K562 (cell line): Measurements from ENCODE around the gene CEP128. TPM values are rescaled to one million over a fixed set of nuclear protein-coding genes. Genes with fewer than 3 reads are reported as not detected.

ENCODE experiments used
- ATAC-seq: fragments of 200-7000 bp; cut with Tn5 transposase; 3 replicates; pipeline ENCODE4 v1.9.1; 2020; ENCODE audit warnings: moderate library complexity
- BruUV-seq: library from RNA; stranded (reverse); fragments of 400-500 nt; replicated peaks from 2 replicates; lab custom pipeline; 2021; lab: Mats Ljungman, UMichigan
- CTCF ChIA-PET: fragments of 300-600 bp; formaldehyde crosslinking; extraction: SDS; loops from one replicate; lab custom pipeline; 2021; ENCODE audit warnings: low intra/inter-chr PET ratio; lab: Yijun Ruan, JAX
- POLR2A ChIA-PET: fragments of 300-600, 350-650 bp; sonication (Branson Sonifier 250); formaldehyde crosslinking; extraction: SDS; loops from one replicate; lab custom pipeline; 2021; ENCODE audit warnings: antibody characterized with exemption, inconsistent platforms; lab: Yijun Ruan, JAX
- DNase-seq, 4 experiments: peaks; one replicate each; pipeline versions ENCODE4 v3.0.0 to v3.0.0-alpha.2; 2011 to 2018; ENCODE audit warnings: low spot score in 3 of 4, mixed read lengths in 3 of 4; ENCODE audit errors: extremely low read depth in 1 of 4
- FAIRE-seq: peaks from 2 replicates; lab custom pipeline; 2011; peaks lifted over from hg19 to GRCh38; lab: Jason Lieb, UNC
- H2AFZ ChIP-seq: 2 replicates; pipeline ENCODE4 v1.6.0; 2011; ENCODE audit warnings: low read depth, low read length, control low read depth, inconsistent platforms
- H3K27ac ChIP-seq: fragments of 200-600 bp; 3 replicates; pipeline ENCODE4 v1.8.0; 2011; ENCODE audit warnings: low read depth, mild to moderate bottlenecking, control low read depth, inconsistent platforms, low read length, moderate library complexity, mixed read lengths; ENCODE audit errors: extremely low read depth
- H3K27me3 ChIP-seq, 2 experiments: fragments of 300-600 bp in 1 of 2; 2 replicates in 1 of 2; 3 replicates in 1 of 2; pipeline versions ENCODE4 v1.6.0 to v1.8.0; 2011; ENCODE audit warnings: inconsistent platforms in 2 of 2, low read length in 2 of 2, mild to moderate bottlenecking in 1 of 2, mixed read lengths in 1 of 2, moderate library complexity in 1 of 2; ENCODE audit not compliant: control insufficient read depth in 2 of 2, insufficient read depth in 2 of 2
- H3K36me3 ChIP-seq: fragments of 300-600 bp; 3 replicates; pipeline ENCODE4 v1.8.0; 2011; ENCODE audit warnings: mild to moderate bottlenecking, low read length, inconsistent platforms; ENCODE audit not compliant: control insufficient read depth, insufficient read depth
- H3K4me1 ChIP-seq, 2 experiments: fragments of 200-600 bp in 1 of 2; replicated peaks in 1 of 2; 2 replicates in 1 of 2; 3 replicates in 1 of 2; pipeline versions ENCODE4 v1.5.1 to v1.8.0; 2011; ENCODE audit warnings: inconsistent platforms in 2 of 2, low read length in 2 of 2, mild to moderate bottlenecking in 1 of 2, mixed read lengths in 1 of 2, moderate library complexity in 1 of 2; ENCODE audit not compliant: control insufficient read depth in 2 of 2, insufficient read depth in 2 of 2
- H3K4me2 ChIP-seq: 2 replicates; pipeline ENCODE4 v1.6.1; 2011; ENCODE audit warnings: low read length, control low read depth, inconsistent platforms, mixed read lengths; ENCODE audit not compliant: insufficient read depth
- H3K4me3 ChIP-seq: fragments of 200-600 bp; sonication (generic), shearing (Covaris generic); 2 replicates; pipeline ENCODE4 v1.5.1; 2016; ENCODE audit warnings: control low read depth, inconsistent platforms
- H3K79me2 ChIP-seq: fragments of 200-600 bp; 3 replicates; pipeline ENCODE4 v1.8.0; 2011; ENCODE audit warnings: low read length, inconsistent platforms; ENCODE audit not compliant: control insufficient read depth, insufficient read depth
- H3K9ac ChIP-seq, 2 experiments: 2 replicates each; pipeline versions ENCODE4 v1.6.0 to v1.6.1; 2011; ENCODE audit warnings: low read depth in 2 of 2, low read length in 2 of 2, control low read depth in 1 of 2, inconsistent platforms in 1 of 2, mild to moderate bottlenecking in 1 of 2, mixed read lengths in 1 of 2; ENCODE audit not compliant: insufficient read depth in 1 of 2
- H3K9me1 ChIP-seq: one replicate; pipeline ENCODE4 v1.6.0; 2011; ENCODE audit warnings: inconsistent platforms, mild to moderate bottlenecking, low read length, moderate library complexity; ENCODE audit not compliant: control insufficient read depth, insufficient read depth
- H3K9me3 ChIP-seq: replicated peaks from 2 replicates; pipeline ENCODE4 v1.5.1; 2011; ENCODE audit warnings: low read depth, low read length, inconsistent platforms; ENCODE audit not compliant: control insufficient read depth, insufficient read depth
- H4K20me1 ChIP-seq: replicated peaks from 2 replicates; pipeline ENCODE4 v1.6.1; 2011; ENCODE audit warnings: low read length, inconsistent platforms, mixed read lengths; ENCODE audit not compliant: control insufficient read depth, insufficient read depth
- FOXK2 ChIP-seq, 2 experiments: fragments of 450-650 bp; IDR thresholded peaks in 1 of 2; conservative IDR thresholded peaks in 1 of 2; 2 replicates each; pipeline ENCODE4 v1.6.1; 2016; ENCODE audit warnings: low read depth in 2 of 2, mild to moderate bottlenecking in 1 of 2
- HMGN3 ChIP-seq: IDR thresholded peaks from 2 replicates; pipeline ENCODE4 v1.6.1; 2011; ENCODE audit warnings: borderline replicate concordance, low read depth, mild to moderate bottlenecking, mixed read lengths, low read length; ENCODE audit not compliant: insufficient read length; ENCODE audit errors: extremely low read depth
- ZBTB7A ChIP-seq: IDR thresholded peaks from 2 replicates; pipeline ENCODE4 v1.6.1; 2011; ENCODE audit warnings: low read depth, mild to moderate bottlenecking, low read length, moderate library complexity, borderline replicate concordance; ENCODE audit not compliant: control insufficient read depth
- ZNF77 ChIP-seq: fragments of 250-450 bp; sonication (Bioruptor Pico); IDR thresholded peaks from 2 replicates; pipeline ENCODE4 v1.5.0; 2020
- WGBS: fragments of 100-300 bp; shearing (Covaris generic); methylation state at CpG from one replicate; pipeline ENCODE4 v1.1.6; 2016; ENCODE audit warnings: low coverage, mixed read lengths; ENCODE audit not compliant: insufficient coverage; ENCODE audit errors: missing lambda C conversion rate; 5-methylcytosine and 5-hydroxymethylcytosine counted together
- in situ Hi-C: fragments of 300-500 bp; cut with MboI; formaldehyde crosslinking; loops from 4 replicates; pipeline ENCODE4 v1.15.0; 2018; ENCODE audit warnings: inconsistent platforms, mixed read lengths
- intact Hi-C: fragments of 100-400 bp; cut with micrococcal nuclease; formaldehyde crosslinking; loops from 2 replicates; pipeline ENCODE4 v1.14.2; 2022
- polyA plus RNA-seq, 8 experiments: library from polyadenylated mRNA; depleted of rRNA in 4 of 8; stranded (reverse) in 5 of 8; unstranded in 3 of 8; fragments of >200 nt; fragmentation: Nextera tagmentation in 2 of 8; fragmentation: Illumina TruSeq in 1 of 8; extraction: Ambion mirVana in 2 of 8; extraction: Trizol in 1 of 8; gene quantifications; 2 replicates each; pipeline versions ENCODE4 v1.2.1 to v1.2.3, GENCODE V29; 2011 to 2014; ENCODE audit warnings: inconsistent platforms in 1 of 8, missing spikeins in 1 of 8
- total RNA-seq, 7 experiments: library from RNA; depleted of rRNA in 6 of 7; stranded (reverse); fragments of >200 nt in 6 of 7; fragmentation: Illumina TruSeq in 2 of 7; extraction: Trizol in 2 of 7; gene quantifications; 2 replicates each; pipeline versions ENCODE4 v1.2.1 to v1.2.3, GENCODE V29; 2011 to 2021; ENCODE audit warnings: low replicate concordance in 1 of 7
- TF ChIP-seq, protein P1 (sequence below), 3 experiments: fragments of 200-800 bp in 1 of 3; sonication (Bioruptor generic) in 1 of 3; sonication (generic) in 1 of 3; formaldehyde crosslinking in 1 of 3; IDR thresholded peaks; 2 replicates each; pipeline versions ENCODE4 v1.6.1 to v1.8.0; 2016 to 2022; ENCODE audit warnings: mild to moderate bottlenecking in 2 of 3, missing compliant biosample characterization in 2 of 3, missing genetic modification characterization in 2 of 3, missing genetic modification reagents in 1 of 3

The CEP128 gene
- total and polyA plus RNA-seq, 9 of the 15 experiments (the other 6 are each of a cell fraction or from before 2014, with no cell fraction given) = 2.3 to 9.2 (median 4.6) TPM

- Histone ChIP-seq H3K9me3 (no peaks in the 10 kb centered on the region), H3K79me2 (no peaks in the 10 kb centered on the region), H3K36me3 (no peaks in the 10 kb centered on the region), H3K4me2 (no peak overlapping the region), H3K4me1 (no peaks in the 10 kb centered on the region), H3K27ac (no peak overlapping the region), H4K20me1 (no peaks in the 10 kb centered on the region), H3K9ac (no peak overlapping the region), H3K9me1 (no peaks in the 10 kb centered on the region), H3K4me3 (no peak overlapping the region), H3K27me3 (no peaks in the 10 kb centered on the region), H2AFZ (no peak overlapping the region)
- ATAC-seq (no peak), DNase-seq (no peak), FAIRE-seq (no peak)
- intact Hi-C loops (no loop called here), in situ Hi-C loops (no loop called here)
- no TSS peak for BruUV-seq
- ChIA-PET CTCF (no interaction called here), POLR2A (interaction anchor here (0.6 kb wide), 1 partner anchor 290 kb away, joined by 4 read pairs; no protein-coding TSS in a partner anchor)
- WGBS = 0% methylated on average over 3 of the region's 3 CpGs
- TF ChIP-seq, protein P1, sequence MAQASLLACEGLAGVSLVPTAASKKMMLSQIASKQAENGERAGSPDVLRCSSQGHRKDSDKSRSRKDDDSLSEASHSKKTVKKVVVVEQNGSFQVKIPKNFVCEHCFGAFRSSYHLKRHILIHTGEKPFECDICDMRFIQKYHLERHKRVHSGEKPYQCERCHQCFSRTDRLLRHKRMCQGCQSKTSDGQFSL (CRISPR knock-in tag; IDR thresholded peaks at IDR 0.05) = no peak
- TF ChIP-seq, protein P1 (tag; IDR thresholded peaks at IDR 0.05) = no peak
- no peak for TF ChIP-seq ZNF77 (CRISPR knock-in tag)
Measured at GRCh38 chr14:80489513-80489912, 452.0 kb downstream of the CEP128 start.

GRCh38 chr14:80485764-80486163 lies 455.8 kb downstream of the CEP128 start:
- Histone ChIP-seq H3K36me3 (no peaks in the 10 kb centered on the region), H3K4me1 (no peaks in the 10 kb centered on the region), H3K9me1 (no peaks in the 10 kb centered on the region), H3K4me3 (no peak overlapping the region), H3K27ac (no peak overlapping the region), H4K20me1 (no peaks in the 10 kb centered on the region), H2AFZ (no peak overlapping the region), H3K9me3 (no peaks in the 10 kb centered on the region), H3K4me2 (no peak overlapping the region), H3K79me2 (no peaks in the 10 kb centered on the region), H3K9ac (no peak overlapping the region), H3K27me3 (no peaks in the 10 kb centered on the region)
- DNase-seq = no peak
- no TSS peak for BruUV-seq
- WGBS = 5% methylated on average over 2 of the region's 2 CpGs
- in situ Hi-C loops = no loop called here
- no peak for TF ChIP-seq ZBTB7A
- TF ChIP-seq HMGN3 = no peak
- no peak for TF ChIP-seq FOXK2 (conservative IDR thresholded peaks at IDR 0.05 in 1 of 2, IDR thresholded peaks at IDR 0.05 in 1 of 2; ENCODE audit: low read depth in 2 of 2)
- ATAC-seq = no peak
- FAIRE-seq = no peak
- intact Hi-C loops = no loop called here
- ChIA-PET CTCF (no interaction called here), POLR2A (no interaction called here)
